Measurements from ENCODE around the gene FGF11. TPM values are rescaled to one million over a fixed set of nuclear protein-coding genes. Genes with fewer than 3 reads are reported as not detected.

Gene FGF11
- polyA plus RNA-seq, 1 of the 3 experiments (the other 2 are of a cell fraction), result 1.9 TPM

GRCh38 chr17:7398612-7399011 is 40.7 kb upstream of the FGF11 start:
- no peaks in the 10 kb centered on the region for H3K9me3 ChIP-seq
- no peak overlapping the region for H3K4me2 ChIP-seq
- H3K27ac ChIP-seq (ENCODE audit: low read depth in 2 of 2, low read length in 1 of 2), result no peak overlapping the region
- POLR2A ChIA-PET, result no interaction called here
- H3K36me3 ChIP-seq (replicated peaks in 1 of 2; ENCODE audit: control insufficient read depth in 1 of 2, insufficient read depth in 2 of 2, low read length in 1 of 2), result peaks cover 0 to 10% of the 10 kb centered on the region in 2 experiments
- no peak for DNase-seq
- TF ChIP-seq, protein P1, sequence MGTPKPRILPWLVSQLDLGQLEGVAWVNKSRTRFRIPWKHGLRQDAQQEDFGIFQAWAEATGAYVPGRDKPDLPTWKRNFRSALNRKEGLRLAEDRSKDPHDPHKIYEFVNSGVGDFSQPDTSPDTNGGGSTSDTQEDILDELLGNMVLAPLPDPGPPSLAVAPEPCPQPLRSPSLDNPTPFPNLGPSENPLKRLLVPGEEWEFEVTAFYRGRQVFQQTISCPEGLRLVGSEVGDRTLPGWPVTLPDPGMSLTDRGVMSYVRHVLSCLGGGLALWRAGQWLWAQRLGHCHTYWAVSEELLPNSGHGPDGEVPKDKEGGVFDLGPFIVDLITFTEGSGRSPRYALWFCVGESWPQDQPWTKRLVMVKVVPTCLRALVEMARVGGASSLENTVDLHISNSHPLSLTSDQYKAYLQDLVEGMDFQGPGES (IDR thresholded peaks at IDR 0.05; ENCODE audit: low read depth, low read length), result no peak
- TF ChIP-seq GABPA (IDR thresholded peaks at IDR 0.05; ENCODE audit: low read depth) (no peak), RFX5 (IDR thresholded peaks at IDR 0.05; ENCODE audit: low read length) (no peak), RXRA (IDR thresholded peaks at IDR 0.05; ENCODE audit: borderline replicate concordance, low read depth) (no peak), CHD2 (IDR thresholded peaks at IDR 0.05; ENCODE audit: low read length, partially characterized antibody) (no peak), MXI1 (IDR thresholded peaks at IDR 0.05; ENCODE audit: low read depth, low read length) (no peak), NRF1 (IDR thresholded peaks at IDR 0.05; ENCODE audit: low read depth, low read length) (no peak), EZH2phosphoT487 (IDR thresholded peaks at IDR 0.05; ENCODE audit: borderline replicate concordance, low read depth) (no peak), REST (IDR thresholded peaks at IDR 0.05; ENCODE audit: low read depth, low read length) (no peak), TEAD4 (IDR thresholded peaks at IDR 0.05; ENCODE audit: borderline replicate concordance, insufficient read depth) (no peak)
- no peaks in the 10 kb centered on the region for H4K20me1 ChIP-seq (ENCODE audit: insufficient read depth)
- H3K4me1 ChIP-seq (ENCODE audit: control insufficient read depth in 1 of 2, insufficient read depth in 2 of 2, low read depth in 1 of 2, low read length in 1 of 2), result peaks cover 5 to 9% of the 10 kb centered on the region in 2 experiments; a peak in 2 of 4 replicates
- H3F3A ChIP-seq (replicated peaks; ENCODE audit: insufficient read depth), result peaks cover 29% of the 10 kb centered on the region
- H3K79me2 ChIP-seq (ENCODE audit: insufficient read depth), result peaks cover 32% of the 10 kb centered on the region
- WGBS (ENCODE audit: low lambda C conversion rate), result 82% methylated on average over 2 of the region's 2 CpGs
- no peaks in the 10 kb centered on the region for H3K27me3 ChIP-seq (ENCODE audit: insufficient read depth)
- H2AFZ ChIP-seq (ENCODE audit: low read depth), result no peak overlapping the region
- CTCF ChIA-PET, result interaction anchor here (0.6 to 1.7 kb wide), 4 partner anchors 102 to 438 kb away, joined by 3 to 4 read pairs (median 4); no protein-coding TSS in a partner anchor
- no peak overlapping the region for H3K9ac ChIP-seq
- no peak overlapping the region for H3K4me3 ChIP-seq (ENCODE audit: low read depth in 2 of 2, low read length in 1 of 2)
- H3K9me2 ChIP-seq, result no peaks in the 10 kb centered on the region

Measured in SK-N-SH (cell line).